HUES64 (cell line): ENCODE data around the gene GJC2.
"Not testable (repeated sequence)": the region's sequence is repeated elsewhere in the genome, so short reads cannot be mapped to it uniquely, and the experiment has no call there.

Experiments used
- H3K27ac ChIP-seq: 2 replicates; pipeline ENCODE4 v1.7.0; 2013; ENCODE audit warnings: low read depth, low read length, inconsistent platforms
- H3K27me3 ChIP-seq: 2 replicates; pipeline ENCODE4 v1.6.1; 2013; ENCODE audit warnings: mild to moderate bottlenecking, low read length; ENCODE audit not compliant: insufficient read depth
- H3K36me3 ChIP-seq: 2 replicates; pipeline ENCODE4 v1.6.1; 2013; ENCODE audit warnings: mild to moderate bottlenecking, low read length; ENCODE audit not compliant: insufficient read depth
- H3K4me1 ChIP-seq: 2 replicates; pipeline ENCODE4 v1.6.1; 2013; ENCODE audit warnings: mild to moderate bottlenecking, low read length, moderate library complexity; ENCODE audit not compliant: insufficient read depth
- H3K4me3 ChIP-seq: 2 replicates; pipeline ENCODE4 v1.5.1; 2013; ENCODE audit warnings: mild to moderate bottlenecking, low read length, moderate library complexity
- H3K9ac ChIP-seq: 2 replicates; pipeline ENCODE4 v1.6.1; 2013; ENCODE audit warnings: mild to moderate bottlenecking, low read depth, low read length
- H3K9me3 ChIP-seq: 2 replicates; pipeline ENCODE4 v1.6.1; 2013; ENCODE audit warnings: low read depth, low read length; ENCODE audit not compliant: insufficient read depth
- WGBS: fragments of 150-250, 120-280 bp; methylation state at CpG from one replicate; pipeline ENCODE4 v1.1.7; 2013; ENCODE audit warnings: missing lambda C conversion rate; 5-methylcytosine and 5-hydroxymethylcytosine counted together

Gene GJC2

DNA sequence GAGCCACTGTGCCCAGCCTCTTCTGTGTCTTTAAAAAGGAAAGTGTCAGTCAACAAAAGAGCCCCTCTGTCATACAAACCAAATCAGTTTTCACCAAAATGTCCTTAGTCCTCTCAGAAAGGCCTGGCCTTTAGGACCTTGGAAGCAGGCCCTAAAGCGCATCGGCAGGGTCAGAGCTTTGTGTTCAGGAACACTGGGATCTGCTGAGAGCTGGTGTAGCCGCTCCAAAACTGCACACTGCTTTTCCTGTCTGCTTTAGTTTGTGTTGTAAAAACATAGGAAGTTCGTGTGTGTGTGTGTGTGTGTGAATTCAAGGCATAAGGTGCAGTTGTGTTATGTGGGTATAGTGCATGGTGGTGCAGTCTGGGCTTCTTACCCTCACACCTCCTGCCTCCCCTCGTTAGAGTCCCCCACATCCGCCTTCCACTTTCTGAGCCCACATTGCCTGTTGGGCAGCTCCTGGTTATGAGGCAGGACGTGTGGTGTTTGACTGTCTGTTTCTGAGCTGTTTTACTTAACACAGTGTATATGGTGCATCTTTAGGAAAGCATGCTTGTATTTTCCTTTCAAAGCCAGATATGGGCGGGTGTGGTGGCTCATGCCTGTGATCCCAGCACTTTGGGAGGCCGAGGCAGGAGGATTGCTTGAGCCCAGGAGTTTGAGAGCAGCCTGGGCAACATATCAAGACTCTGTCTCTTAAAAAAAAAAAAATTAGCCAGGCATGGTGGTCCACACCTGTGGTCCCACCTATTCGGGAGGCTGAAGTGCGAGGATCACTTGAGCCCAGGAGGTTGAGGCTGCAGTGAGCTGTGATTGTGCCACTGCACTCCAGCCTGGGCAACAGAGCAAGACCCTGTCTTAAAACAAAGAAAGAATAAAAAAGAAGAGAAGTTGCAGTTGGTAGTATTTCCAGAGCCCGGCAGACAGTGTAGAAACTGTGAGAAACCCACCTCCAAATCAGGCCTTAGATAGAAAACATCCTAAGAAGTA, 28.3 kb downstream of the GJC2 start:
- no peaks in the 10 kb centered on the region for H3K27me3 ChIP-seq
- H3K27ac ChIP-seq: no peak overlapping the region
- no peak overlapping the region for H3K4me3 ChIP-seq
- H3K4me1 ChIP-seq: no peaks in the 10 kb centered on the region
- H3K9ac ChIP-seq: no peak overlapping the region
- H3K9me3 ChIP-seq: no peaks in the 10 kb centered on the region
- 92% methylated on average over 11 of the region's 12 CpGs for WGBS
- H3K36me3 ChIP-seq: no peaks in the 10 kb centered on the region; the same call in 1 of the 2 replicates

DNA sequence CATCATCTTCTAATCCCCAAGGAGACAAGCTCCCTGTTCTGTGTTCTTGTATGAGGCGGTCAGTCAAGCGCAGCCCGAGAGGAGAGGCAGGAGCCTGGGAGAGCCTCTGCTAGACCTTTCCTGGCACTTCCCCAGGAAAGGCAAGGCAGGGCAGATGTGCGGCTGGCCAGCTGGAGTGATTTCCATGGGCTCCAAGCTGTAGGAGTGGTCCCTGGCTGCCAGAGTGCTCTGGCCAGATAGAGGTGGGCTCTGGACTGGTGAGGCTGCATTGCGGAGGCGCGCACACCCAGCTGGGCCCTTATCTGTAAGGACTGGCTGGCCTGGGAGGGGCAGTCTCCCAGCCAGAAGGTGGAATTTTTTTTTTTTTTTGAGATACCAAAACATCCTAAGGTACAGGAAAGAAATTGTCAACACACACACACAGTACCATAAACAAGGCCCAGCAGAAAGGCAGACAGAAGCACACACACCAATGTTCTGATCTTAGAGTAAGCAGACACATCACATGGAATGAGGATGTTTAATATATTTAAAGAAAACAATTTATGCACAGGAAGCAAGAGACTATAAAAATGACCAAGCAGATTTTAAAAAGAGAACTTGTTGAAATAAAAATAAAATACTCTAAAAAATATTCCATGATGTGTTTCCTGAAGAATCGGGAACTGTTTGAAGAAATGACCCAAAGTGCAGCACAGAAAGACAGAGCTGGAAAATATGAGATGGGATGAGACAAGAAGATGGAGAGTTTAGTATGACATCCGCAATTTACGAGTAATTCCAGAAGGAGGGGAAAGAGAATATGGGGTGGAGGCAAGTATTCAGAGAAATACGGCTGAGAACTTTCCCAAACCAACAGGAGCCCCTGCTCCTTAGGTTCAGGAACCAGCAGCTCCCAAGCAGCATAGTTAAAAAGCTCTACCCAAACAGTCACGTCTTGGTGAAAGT, 29.3 kb downstream of the GJC2 start:
- H3K27ac ChIP-seq: no peak overlapping the region
- WGBS: 92% methylated on average over 12 of the region's 12 CpGs
- no peak overlapping the region for H3K9ac ChIP-seq

DNA sequence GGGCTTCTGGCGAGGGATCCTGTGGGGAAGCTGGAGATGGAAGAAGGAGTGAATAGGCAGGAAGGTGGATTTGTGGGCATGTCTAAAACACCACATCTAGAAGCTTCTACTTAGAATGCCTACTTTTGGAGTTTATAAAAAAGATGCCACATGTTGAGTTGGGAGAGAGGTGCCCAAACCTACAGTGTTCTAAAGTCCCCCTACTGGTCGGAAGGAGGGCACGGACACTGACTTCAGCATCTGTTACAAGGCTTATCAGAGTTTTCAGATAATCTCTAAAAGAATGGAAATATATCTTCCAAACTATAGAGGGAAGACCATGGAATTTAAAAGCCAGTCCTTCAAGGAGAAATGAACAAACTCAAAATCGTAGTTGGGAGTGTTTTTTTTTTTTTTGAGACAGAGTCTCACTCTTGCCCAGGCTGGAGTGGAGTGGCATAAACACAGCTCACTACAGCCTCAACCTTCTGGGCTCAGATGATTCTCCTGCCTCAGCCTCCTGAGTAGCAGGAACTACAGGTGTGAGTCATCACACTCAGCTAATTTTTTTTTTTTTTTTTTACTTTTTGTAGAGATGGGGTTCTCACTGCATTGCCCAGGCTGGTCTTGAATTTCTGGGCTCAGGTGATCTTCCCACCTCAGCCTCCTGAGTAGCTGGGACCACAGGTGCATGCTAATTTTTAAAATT, 30.7 kb downstream of the GJC2 start:
- H3K36me3 ChIP-seq: no peaks in the 10 kb centered on the region; the same call in 1 of the 2 replicates
- H3K27me3 ChIP-seq: no peaks in the 10 kb centered on the region
- 91% methylated on average over 4 of the region's 4 CpGs for WGBS
- no peak overlapping the region for H3K4me3 ChIP-seq
- no peak overlapping the region for H3K9ac ChIP-seq
- H3K4me1 ChIP-seq: no peaks in the 10 kb centered on the region
- no peak overlapping the region for H3K27ac ChIP-seq
- no peaks in the 10 kb centered on the region for H3K9me3 ChIP-seq

More for the DNA sequence above, 29.3 kb downstream of the GJC2 start:
- no peaks in the 10 kb centered on the region for H3K9me3 ChIP-seq
- no peaks in the 10 kb centered on the region; the same call in 1 of the 2 replicates for H3K36me3 ChIP-seq
- no peaks in the 10 kb centered on the region for H3K27me3 ChIP-seq
- no peaks in the 10 kb centered on the region for H3K4me1 ChIP-seq
- H3K4me3 ChIP-seq: no peak overlapping the region

DNA sequence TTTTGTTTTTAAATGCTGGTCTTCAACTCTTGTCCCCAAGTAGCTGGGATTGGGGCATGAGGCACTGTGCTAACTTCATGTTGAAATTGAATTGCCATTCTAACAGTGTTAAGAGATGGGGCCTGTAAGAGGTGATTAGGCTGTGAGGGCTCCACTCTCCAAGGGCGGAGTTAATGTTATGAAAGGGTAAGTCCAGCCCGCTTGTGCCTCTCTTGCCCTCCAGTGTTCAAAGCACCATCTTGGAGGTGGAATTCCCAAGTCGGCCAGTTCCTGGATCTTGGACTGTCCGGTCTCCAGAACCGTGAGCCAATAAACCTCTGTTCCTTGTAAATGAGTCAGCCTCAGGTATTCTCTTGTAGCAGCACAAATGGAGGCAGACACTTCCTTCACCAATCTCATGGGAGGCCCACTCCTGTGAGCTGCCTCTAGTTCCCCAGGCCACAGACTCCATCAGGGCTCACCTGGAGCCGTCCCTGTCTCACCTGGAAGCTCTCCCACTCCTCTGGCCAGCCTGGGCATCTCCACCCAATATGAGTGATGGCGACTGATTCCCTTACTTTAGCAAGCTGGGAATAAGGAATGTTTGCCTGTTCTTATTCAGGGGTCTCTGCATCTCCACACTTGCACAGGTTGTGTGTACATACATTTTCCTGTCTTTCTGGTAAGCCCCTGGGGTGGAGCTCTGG, 31.4 kb downstream of the GJC2 start:
- H3K36me3 ChIP-seq: no peaks in the 10 kb centered on the region; the same call in 1 of the 2 replicates
- no peaks in the 10 kb centered on the region for H3K9me3 ChIP-seq
- 93% methylated on average over 7 of the region's 7 CpGs for WGBS
- no peak overlapping the region for H3K9ac ChIP-seq
- H3K4me3 ChIP-seq: no peak overlapping the region
- no peaks in the 10 kb centered on the region for H3K4me1 ChIP-seq
- no peak overlapping the region for H3K27ac ChIP-seq
- no peaks in the 10 kb centered on the region for H3K27me3 ChIP-seq

DNA sequence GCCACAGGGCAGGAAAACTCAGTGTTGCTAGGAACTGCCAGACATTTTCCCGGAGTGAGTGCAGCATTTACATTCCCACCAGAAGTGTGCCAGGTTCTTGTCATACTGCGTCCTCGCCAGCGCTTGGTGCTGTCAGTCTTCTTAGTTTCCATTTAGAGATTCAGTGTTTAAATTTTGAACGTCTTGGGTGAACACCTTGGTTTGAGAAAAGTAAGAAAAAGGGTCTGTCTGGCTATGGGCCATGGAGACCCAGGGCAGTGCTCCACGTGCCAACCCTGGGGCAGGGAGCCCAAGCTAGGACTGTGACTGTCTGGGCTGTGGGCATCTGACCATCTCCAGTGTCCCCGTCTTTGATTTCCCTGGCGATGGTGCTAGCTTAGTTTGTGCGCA, 31.9 kb downstream of the GJC2 start:
- WGBS: 95% methylated on average over 9 of the region's 9 CpGs
- Histone ChIP-seq H3K9me3 (no peaks in the 10 kb centered on the region), H3K4me1 (no peaks in the 10 kb centered on the region), H3K9ac (no peak overlapping the region), H3K27ac (no peak overlapping the region), H3K4me3 (no peak overlapping the region), H3K27me3 (no peaks in the 10 kb centered on the region), H3K36me3 (no peaks in the 10 kb centered on the region; the same call in 1 of the 2 replicates)

DNA sequence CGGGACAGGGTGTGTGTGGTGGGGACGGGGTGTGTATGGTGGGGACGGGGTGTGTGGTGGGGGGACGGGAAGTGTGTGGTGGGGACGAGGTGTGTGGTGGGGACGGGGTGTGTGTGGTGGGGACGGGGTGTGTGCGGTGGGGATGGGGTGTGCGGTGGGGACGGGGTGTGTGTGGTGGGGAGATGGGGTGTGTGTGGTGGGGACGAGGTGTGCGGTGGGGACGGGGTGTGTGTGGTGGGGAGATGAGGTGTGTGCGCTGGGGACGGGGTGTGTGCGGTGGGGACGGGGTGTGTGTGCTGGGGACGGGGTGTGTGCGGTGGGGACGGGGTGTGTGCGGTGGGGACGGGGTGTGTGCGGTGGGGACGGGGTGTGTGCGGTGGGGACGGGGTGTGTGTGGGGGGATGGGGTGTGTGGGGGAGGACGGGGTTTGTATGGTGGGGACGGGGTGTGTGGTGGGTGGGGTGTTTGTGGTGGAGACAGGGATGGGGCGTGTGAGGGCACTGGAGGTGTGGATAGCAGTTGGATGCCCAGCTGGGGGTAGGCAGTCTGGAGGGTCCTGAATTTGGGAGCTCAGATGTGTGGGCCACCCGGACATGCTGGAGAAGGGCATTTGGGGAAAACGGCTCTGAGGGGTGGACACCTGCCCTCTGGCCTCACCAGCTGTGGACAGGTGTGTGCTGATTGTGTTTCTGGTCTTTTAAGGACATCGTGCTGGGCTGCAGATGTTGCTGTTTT, 32.7 kb downstream of the GJC2 start:
- 94% methylated on average over 28 of the region's 32 CpGs for WGBS
- Histone ChIP-seq H3K4me3 (no peak overlapping the region), H3K9ac (no peak overlapping the region), H3K4me1 (no peaks in the 10 kb centered on the region), H3K27me3 (no peaks in the 10 kb centered on the region), H3K27ac (no peak overlapping the region), H3K9me3 (no peaks in the 10 kb centered on the region), H3K36me3 (no peaks in the 10 kb centered on the region)

DNA sequence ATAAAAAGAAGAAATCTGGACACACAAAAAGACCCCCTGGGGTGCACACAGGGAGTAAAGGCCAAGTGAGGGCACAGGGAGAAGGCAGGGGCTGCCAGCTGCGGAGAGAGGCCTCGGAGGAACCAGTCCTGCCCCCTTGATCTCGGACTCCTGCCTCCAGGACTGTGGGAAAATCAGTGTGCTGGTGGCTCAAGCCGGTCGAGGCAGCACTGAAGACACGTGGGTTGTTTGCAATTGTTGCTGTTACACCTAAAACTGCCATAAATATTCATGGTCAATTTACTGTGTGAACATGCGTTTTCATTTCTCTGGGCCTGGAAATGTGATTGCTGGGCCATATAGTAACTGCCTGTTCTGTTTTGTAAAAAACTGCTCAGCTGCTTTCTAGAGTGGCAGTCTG, 34.4 kb downstream of the GJC2 start:
- Histone ChIP-seq H3K4me3 (no peak overlapping the region), H3K9ac (no peak overlapping the region), H3K27me3 (no peaks in the 10 kb centered on the region), H3K4me1 (no peaks in the 10 kb centered on the region), H3K36me3 (no peaks in the 10 kb centered on the region), H3K27ac (no peak overlapping the region), H3K9me3 (no peaks in the 10 kb centered on the region)
- WGBS: 89% methylated on average over 7 of the region's 7 CpGs

DNA sequence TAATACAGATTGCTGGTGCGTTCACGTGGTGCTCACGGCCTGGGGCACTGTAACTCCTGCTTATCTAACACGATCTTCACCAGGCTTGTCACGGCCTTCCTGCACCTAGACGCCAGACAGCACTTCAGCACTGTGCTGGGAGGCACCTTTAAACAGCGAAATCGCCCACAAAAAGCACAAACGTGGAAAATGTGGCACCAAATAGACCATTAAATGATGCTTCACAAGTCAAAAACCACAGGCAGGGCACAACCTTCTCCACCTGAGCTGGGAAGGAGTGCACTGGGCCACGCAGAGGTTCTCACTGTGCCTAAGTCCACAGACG, 35.9 kb downstream of the GJC2 start:
- no peaks in the 10 kb centered on the region for H3K4me1 ChIP-seq
- no peaks in the 10 kb centered on the region for H3K27me3 ChIP-seq
- H3K4me3 ChIP-seq: no peak overlapping the region
- no peaks in the 10 kb centered on the region for H3K36me3 ChIP-seq
- H3K9me3 ChIP-seq: no peaks in the 10 kb centered on the region
- no peak overlapping the region for H3K27ac ChIP-seq
- 84% methylated on average over 11 of the region's 11 CpGs for WGBS
- no peak overlapping the region for H3K9ac ChIP-seq

DNA sequence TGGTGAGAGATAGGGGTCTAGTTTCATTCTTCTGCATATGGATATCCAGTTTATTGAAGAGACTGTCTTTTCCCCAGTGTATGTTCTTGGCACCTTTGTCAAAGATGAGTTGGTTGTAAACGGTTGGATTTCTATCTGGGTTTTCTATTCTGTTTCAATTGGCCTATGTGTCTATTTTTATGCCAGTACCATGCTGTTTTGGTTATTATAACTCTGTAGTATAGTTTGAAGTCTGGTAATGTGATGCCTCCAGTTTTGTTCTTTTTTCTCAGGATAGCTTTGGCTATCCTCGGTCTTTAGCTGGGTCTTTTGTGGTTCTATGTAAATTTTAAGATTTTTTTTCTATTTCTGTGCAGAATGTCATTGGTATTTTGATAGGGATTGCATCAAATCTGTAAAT, 38.5 kb downstream of the GJC2 start:
- H3K27me3 ChIP-seq, H3K36me3 ChIP-seq, H3K9me3 ChIP-seq, H3K9ac ChIP-seq, H3K4me3 ChIP-seq, H3K27ac ChIP-seq, H3K4me1 ChIP-seq: not testable (repeated sequence)
- 90% methylated on average over 2 of the region's 2 CpGs for WGBS

DNA sequence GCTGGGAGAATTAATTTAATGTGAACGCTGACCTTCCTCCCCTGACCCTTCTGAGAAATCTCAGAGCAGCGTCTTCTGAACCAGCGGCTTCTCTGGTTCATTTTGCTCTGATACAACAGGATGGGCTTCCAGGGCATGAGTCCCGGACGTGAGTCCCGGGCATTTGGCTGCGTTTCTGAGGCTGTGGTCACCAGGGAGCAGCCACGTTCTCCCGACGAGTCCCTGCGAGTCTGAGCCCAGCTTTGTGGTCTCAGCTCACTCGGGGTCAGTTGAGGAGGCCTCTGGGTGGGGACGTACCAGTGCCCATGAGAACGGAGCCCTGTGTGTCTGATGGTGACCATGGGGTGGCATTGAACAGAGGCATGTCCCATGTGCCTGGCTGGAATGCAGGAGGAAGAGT, 40.5 kb downstream of the GJC2 start:
- no peak overlapping the region for H3K27ac ChIP-seq
- H3K4me1 ChIP-seq: no peaks in the 10 kb centered on the region
- 92% methylated on average over 14 of the region's 14 CpGs for WGBS

More for the DNA sequence above, 40.5 kb downstream of the GJC2 start:
- no peak overlapping the region for H3K9ac ChIP-seq
- H3K36me3 ChIP-seq: no peaks in the 10 kb centered on the region
- H3K4me3 ChIP-seq: no peak overlapping the region
- H3K9me3 ChIP-seq: no peaks in the 10 kb centered on the region
- H3K27me3 ChIP-seq: no peaks in the 10 kb centered on the region
